NB4 (cell line): ENCODE data around the gene LRRFIP1.

Source experiments
- CTCF ChIP-seq: IDR thresholded peaks from one replicate; pipeline ENCODE4 v1.5.1; 2012; ENCODE audit warnings: low read depth, low read length
- TF ChIP-seq, protein P1 (sequence below): IDR thresholded peaks from 2 replicates; pipeline ENCODE4 v1.6.1; 2011; ENCODE audit warnings: low read depth, low read length

DNA sequence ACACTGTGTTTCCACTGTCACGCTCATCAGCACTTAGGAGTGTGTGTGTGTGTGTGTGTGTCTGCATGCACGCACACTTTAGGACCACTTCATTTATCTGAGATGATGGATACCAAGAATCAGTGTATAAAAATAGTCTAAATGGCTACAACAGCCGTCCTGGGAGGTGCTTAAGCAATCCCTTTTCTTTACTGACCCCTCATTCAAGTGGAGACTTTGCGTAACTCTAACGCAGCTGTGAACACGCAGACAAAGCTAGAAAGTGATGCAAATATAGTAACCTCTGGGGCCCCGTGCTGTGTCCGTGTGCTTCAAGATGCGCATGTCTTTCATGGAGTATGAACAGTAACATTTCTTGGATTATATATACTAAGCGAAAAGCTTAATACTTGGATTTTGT lies 130.8 kb downstream of the LRRFIP1 start:
- TF ChIP-seq CTCF, result no peak
- TF ChIP-seq, protein P1, sequence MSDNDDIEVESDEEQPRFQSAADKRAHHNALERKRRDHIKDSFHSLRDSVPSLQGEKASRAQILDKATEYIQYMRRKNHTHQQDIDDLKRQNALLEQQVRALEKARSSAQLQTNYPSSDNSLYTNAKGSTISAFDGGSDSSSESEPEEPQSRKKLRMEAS, result no peak
